ENCODE data around the gene FHOD3.

GRCh38 chr18:36771245-36771644 lies 473.7 kb downstream of the FHOD3 start:
- TF ChIP-seq CTCF (conservative IDR thresholded peaks at IDR 0.05; ENCODE audit: low read depth, low read length) (no peak), EZH2 (IDR thresholded peaks at IDR 0.05; ENCODE audit: borderline replicate concordance, low read depth, low read length, poor library complexity, severe bottlenecking) (no peak)

Measured in A673 (cell line).